ENCODE results near the gene SLC4A4.
"Not testable (repeated sequence)": the region's sequence is repeated elsewhere in the genome, so short reads cannot be mapped to it uniquely, and the experiment has no call there.

SLC4A4 gene

DNA sequence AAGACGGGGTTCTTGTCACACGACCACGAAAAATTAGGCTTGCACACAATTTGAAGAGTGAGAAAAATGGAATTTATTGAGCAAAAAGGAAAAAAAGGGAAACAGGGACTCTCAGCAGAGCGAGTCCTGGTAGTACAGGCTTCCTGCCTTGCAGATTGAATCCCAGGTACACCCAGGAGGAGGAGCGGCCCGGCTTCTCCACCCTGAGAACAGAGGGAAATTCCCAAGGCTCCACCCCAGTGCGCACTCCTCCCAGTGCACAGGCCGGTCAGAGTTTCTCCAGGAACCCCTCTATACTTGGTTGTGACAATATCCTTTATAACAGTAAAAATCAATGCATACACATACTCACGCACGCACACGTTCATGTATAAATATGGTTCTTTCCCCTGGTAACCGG lies 22.0 kb downstream of the SLC4A4 start:
- DNase-seq, result no peak

DNA sequence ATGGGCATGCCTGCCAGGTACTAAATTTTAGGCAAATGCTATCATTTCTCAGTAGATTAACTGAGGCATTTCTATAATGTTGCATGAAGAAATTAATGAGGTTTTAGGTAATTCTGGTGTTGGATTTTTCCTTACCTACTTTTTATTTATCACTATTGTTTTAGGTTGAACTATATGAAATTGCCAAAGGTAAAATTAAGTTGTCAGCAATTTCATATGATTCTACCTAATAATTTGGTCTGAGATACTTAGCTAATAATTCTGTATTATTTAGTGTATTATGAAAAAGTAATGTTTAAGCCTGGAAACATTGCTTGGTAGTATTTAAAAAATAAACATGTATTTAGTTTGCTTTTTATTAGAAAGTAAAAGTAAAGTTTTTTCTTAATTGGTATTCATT lies 22.7 kb downstream of the SLC4A4 start:
- DNase-seq, result no peak

DNA sequence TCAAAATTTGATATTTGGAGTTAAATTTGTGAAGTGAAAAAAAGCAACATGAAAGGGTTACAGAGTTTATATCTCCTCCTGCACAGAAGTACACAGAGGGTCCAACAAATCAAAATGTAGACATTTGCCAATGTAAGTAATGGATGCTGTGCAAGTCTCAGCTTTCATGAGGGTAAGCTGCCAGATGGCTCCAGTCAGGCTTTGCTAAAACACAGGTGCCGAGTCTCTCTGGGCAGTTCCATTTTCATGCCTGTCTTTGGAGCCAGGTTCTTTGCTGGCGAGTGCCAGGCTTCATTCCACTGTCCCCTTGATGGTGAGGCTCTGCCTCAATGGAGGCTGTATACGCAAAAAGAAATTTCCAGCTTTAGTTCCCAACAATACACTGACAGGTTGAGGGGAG lies 27.9 kb downstream of the SLC4A4 start:
- no peak for DNase-seq

DNA sequence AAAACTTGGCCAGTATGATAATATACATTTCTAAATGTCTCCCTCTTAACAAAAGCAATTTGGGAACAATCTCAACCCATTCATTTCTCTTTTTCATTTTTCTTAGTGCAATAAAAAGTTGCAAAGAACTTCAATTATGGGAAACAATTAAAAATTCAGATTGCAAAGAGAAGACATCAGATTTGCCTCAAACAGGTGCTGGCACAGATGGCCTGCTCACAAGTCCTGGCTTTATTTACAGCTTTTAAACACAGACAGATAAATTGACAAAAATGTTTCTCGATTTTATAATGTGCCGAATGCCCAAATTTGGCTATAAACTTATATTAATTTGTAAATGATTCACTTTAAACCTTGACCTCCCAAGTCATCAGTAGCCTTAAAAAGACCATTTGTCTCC lies 28.7 kb downstream of the SLC4A4 start:
- no peak for DNase-seq

DNA sequence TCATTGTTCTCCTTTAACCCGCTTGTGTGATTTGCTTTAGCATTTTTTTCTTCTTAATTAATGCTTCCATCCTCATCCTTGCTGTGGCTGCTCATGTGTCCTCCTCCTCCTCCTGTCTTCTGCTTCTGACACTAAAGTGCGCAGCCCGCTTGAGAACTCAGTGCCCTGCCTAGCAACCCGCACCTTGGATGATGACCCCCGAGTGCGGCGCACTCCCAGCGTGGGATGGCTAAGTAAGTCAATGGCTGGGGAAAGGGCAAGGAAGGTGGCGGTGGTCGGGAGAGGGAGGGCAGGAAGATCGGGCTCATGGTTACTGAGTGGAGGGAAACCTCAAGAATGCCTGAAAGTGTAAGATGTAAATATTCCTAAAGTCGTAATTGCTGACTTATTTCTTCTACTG lies 30.1 kb downstream of the SLC4A4 start:
- DNase-seq, result no peak

DNA sequence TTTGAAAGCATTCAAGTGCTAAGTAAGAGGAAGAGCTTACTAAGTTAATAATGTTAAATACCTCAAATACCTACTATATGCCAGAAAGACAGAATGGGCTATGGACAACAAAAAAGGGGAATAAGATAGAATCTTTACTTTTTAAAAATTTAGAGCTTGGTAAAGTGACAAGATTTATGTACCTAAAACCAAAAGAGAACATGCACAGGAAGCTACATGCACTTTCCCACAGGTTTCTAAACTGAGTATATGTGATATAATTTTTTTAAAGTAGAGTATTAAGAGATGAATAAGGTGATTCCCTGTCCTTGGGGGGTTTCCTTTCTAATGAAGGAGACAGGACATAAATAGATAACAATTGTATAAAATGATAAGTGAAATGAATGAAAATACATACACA lies 30.7 kb downstream of the SLC4A4 start:
- no peak for DNase-seq

DNA sequence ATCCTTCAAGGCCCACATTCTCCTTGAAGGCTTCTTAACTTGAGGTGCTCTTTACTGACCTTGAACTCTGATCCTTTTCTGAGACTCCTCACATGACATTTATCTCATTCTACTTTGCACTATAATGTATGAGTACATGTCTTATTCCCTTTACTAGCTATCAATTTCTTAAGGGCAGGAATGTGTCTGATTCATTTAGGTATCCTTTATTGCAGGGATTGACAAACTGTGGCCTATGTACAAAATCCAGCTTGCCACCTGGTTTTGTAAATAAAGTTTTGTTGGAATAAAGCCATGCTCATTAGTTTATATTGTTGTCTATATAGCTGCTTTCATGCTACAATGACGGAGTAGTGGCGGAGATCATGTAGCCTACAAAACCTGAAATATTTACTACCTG lies 36.7 kb downstream of the SLC4A4 start:
- DNase-seq, result no peak

DNA sequence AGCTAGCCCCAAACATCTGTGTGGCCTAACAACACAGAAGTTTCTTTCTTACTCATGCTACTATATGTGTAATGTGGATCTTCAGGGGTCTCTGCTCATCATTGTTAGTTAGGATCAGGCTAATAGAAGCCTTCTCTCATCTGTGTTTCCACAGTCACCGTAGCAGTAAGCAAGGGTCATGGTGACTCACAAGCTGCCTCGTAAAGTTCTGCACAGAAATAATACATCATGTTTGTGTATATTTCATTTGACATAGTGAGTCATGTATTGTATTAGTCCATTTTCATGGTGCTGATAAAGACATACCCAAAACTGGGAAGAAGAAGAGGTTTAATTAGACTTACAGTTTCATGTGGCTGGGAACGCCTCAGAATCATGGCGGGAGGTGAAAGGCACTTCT lies 38.7 kb downstream of the SLC4A4 start:
- no peak for DNase-seq

DNA sequence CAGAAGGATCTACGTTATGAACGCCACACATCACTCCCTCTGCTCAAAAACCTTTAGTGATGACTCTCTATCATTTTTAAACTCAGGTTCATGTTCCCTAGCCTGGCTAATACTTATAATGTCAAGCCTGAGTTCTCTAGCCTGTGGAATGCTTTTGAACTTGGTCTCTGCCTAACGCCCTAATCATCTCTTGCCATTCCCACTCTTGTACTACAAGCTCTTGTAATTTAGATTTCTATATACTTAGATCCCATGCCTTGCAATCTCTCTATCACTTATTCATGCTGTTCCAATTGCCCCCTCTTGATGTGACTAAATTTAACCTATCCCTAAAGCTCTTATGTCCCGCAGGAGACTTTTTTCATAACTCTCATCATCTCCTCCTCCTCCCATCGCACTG lies 40.3 kb downstream of the SLC4A4 start:
- DNase-seq, result no peak

DNA sequence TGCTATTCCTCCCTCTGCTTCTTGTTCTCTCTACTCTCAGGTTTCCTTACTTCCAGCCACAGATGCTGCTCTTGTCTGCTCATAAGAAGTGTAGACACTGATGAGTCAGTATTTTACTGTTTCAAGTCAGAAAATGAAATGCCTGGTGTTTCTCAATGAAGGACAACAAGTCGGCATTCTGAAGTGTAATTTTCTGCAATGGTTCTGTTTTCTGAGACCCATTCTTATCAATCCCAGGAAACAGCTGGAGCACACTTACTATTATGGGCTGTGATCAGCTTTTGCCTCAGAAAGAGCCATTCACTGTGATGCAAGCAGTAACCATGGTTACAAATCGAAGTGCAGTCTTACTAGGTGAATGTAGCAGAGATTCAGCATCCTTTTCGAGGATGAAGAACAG lies 42.0 kb downstream of the SLC4A4 start:
- no peak for DNase-seq

DNA sequence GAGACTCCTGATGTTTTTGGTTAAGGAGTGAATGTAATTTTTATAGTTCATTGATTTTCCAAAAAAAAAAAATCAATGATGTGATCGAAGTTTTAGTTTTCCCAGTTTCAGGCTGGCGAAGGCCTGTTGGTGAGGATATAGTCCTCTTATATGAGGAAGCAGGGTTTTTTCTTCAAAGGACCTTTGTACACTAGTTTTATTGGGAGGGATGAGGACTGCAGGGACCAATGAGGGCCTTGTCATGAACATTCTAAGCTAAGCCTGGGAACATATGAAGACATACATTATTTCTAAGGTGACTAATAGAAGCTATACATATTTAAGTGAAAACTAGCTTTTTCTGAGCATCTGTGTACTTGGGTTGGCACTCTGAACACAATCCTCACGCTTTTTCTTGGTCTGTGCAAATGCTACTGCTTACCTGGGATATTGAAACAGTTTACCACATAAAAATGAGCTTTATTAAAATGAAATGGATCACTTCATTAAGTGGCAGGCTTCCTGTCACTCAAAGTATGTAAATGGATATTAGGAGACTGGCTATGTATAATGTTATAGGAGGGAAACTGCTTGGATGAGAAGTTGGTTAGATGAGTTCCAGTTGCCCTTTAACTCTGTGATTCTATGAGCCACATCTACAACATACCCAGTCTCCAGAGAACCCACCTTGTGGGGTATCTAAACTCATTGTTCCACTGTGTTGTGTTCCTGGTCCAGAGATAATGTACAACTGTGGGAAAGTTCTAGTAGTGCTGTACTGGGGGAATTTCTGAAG lies 43.5 kb downstream of the SLC4A4 start:
- DNase-seq, result no peak

DNA sequence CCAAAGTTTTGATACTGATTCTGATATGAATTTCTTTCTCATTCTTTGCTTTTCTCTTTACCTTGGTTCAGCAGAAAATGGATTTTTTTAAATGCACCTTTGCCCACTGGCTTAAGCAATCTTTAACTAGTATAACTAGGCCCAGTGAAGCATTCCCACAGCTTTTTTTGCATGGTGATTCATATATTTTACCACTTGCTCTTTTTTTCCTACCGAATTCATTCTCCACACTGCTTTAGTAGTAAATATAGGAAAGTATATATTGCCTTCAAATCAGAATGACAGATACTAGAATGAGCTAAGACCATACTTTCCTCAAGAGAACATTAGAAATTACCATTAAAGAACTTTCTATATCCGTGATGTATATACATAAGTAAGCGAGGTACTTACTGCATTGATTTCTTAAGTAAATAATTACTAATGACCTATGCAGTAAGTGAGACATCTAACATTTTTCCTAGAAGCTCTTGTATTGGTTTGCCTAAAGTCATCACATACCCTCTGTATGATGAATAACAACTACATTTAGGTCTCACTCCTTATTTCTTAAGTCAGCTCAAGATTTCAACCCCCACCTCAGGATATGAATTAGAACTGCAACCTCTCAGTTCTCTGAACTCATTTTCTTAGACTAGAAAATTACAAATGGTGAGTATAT lies 44.2 kb downstream of the SLC4A4 start:
- no peak for DNase-seq

DNA sequence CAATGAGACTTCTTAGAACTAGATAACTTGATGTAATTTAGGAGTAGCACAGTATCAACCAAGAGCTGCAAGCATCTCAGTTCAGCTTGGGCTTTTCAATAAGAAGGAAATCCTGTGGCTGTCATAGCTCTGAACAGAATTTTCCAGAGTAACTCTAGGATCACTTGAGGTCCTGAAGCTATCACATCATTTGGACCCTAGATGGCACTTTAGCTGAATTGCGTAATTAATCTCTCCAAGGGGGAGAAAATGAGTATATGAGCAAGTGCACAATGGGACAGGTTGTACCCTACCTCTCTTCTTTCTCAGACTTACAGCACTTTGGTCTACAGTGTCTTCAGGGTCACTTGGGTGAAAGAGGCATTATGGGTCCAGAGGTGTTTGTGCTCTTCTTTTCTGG lies 45.2 kb downstream of the SLC4A4 start:
- no peak for DNase-seq

DNA sequence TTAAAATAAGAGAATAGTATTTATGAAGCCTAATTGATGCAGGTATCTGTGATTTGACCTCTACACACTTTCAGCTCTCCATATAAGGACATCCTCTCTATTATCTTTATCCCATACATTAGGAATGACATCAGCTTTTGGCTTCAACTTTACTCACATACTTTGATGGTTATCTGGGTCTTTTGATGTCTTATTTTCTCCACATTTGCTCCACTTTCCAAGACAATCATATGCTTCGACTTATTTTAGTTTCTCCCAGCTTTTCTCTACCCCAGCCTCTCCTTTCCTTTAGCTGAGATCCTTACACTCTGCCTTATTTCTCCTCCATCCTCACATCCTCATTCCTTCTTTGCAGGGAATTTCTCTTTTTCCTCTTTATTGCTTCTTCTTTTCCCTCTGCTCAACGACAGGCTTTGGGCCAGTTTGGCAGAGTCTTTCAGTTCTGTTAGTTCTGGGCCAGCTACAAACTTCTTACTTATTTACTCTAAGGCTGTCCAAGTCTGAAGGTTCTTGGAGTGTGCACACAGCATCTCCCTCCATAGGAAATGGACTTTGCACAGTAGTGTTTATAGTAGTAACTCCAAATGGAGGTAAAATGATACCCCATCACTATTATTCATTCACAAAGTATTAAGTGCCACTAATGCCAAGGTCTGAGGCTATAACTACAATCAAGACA lies 50.5 kb downstream of the SLC4A4 start:
- peak; percentile 58 for DNase-seq

DNA sequence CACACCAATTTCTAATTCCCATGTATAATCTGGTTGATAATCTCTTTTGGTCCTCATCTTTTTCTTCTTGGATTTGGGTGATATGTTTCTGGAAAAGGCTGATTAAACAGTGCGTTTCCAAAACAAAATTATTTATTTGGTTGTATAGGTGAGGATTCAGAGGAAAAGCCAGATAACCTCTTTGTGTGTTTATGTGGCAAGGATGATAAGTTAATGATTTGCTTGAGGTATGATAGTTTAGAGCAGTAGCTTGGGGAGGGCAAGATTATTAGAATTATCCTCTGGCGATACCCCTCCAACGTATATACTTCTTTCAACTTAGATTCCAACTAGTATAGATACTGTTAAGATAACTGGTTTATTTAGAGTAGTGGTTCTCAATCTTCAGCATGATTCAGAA lies 53.3 kb downstream of the SLC4A4 start:
- DNase-seq, result no peak

DNA sequence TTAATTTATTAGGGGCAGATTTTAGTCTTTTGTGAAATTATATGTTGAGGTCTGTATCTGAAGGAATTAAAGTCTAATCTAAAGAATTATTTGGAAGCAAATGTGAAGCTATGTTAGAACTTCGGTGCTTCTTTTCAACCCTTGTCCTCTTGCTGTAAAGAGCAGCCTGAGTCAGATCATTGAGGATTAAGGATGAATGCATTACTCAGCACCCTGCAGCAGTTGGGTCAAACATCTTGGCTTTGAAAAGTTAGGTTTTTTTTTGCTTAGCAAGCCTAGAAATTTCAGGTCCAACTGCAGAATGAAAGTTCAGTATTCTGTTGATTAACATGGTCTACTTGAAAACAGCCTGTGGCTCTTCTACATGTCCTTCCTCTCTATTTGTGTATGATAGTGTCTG lies 57.6 kb downstream of the SLC4A4 start:
- no peak for DNase-seq

DNA sequence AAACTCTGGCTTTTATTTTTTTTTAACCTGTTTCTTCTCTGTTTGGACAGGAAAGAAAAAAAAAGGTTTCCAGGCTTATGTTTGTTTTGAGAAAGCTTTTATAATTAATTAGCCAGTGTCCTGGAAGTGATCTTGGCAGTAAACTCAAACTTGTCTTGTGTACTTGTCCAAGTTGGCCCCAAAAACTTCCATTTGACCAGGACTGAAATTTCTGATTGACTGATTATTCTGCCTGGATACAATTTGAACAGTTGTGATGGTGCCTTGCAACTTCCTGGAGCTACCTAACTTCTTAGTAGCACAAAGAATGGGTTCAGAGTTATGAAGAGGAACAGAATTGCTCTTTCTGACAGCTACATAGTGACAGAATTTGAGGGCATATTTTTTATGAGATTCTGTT lies 62.0 kb downstream of the SLC4A4 start:
- DNase-seq, result no peak

DNA sequence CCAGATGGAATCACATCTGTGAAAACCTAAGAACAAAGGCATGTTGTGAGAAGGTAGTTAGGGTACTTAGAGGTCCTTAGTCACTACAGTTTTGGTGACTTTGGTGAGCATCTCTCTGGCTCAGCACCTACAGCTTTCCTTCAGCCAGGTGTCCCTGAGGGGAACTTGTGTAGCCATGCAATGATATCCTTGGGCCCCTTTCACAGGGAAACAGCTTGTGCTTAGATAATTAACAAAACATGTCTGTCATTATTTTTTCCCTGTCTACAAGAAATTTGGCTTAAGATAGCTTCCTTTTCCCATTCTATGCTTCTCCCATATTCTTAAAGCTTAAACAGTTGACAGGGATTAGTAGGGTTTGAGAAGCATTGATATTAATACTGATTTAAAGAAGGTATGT lies 63.8 kb downstream of the SLC4A4 start:
- DNase-seq, result no peak

DNA sequence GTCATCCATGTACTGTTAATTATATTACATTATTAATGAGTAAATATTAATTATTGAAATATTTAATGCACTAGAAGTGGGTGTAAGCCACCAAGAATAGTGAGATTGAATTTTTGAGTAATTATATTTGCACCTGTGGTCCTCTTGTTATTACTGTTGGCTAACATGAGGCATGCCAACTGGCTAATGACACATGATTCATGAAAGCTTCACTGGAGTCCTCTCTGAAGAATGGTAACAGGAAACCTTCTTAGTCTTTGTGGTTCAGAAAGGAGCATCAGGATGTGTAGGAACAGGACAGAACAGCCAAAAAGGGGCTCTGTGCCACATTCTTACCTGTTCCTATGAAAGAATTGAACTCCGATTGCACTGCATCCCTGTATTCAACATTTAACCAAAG lies 65.2 kb downstream of the SLC4A4 start:
- DNase-seq, result no peak

DNA sequence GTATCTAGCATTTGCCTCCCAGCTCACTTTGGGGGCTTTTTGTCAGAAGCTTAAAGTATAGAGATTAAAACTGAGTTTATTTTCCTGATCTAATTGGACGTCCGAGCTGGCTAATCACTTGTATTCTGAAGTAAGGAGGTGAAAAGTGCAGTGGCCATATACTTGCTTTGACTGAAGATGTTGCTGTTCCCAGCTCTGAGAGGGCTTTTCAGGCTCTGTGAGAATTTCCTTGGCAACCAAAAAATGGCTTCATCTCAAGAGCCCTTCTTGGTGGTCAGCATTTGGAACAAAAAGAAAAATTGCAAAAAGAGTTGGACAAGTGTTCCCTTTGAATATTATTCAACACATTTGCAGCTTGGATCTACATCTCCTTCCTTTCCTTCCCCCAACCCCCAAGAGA lies 67.0 kb downstream of the SLC4A4 start:
- no peak for DNase-seq

DNA sequence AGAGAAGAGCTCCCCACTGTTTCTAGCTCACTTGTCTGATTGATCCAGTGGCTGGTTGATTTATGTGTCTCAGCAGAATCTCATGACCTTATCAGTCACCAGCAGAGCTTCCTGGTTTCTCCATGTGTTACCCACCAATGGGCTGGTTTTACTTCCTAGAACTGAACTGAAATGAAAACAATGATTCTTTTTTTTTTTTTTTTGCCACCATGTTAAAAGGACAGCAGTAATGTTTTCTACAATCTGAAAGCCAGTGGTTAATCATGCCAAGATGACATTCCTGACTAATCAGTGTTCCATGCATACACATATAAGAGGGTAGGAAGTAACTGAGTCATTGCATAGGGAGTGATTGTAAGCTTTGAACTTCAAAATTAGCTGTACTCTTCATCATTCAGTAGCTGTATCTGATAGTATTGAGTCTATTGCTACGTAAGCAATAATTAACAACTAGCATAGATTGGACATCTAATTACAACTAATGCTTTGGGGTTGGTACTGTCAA lies 67.7 kb downstream of the SLC4A4 start:
- no peak for DNase-seq

DNA sequence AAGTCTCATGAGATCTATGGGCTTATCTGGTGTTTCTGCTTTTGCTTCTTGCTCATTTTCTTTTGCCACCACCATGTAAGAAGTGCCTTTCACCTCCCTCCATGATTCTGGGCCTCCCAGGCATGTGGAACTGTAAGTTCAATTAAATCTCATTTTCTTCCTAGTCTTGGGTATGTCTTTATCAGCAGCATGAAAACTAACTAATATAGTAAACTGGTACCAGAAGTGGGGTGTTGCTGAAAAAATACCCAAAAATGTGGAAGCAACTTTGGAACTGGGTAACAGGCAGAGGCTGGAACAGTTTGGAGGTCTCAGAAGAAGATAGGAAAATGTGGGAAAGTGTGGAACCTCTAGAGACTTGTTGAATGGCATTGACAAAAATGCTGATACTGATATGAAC lies 70.1 kb downstream of the SLC4A4 start:
- not testable (repeated sequence) for DNase-seq

DNA sequence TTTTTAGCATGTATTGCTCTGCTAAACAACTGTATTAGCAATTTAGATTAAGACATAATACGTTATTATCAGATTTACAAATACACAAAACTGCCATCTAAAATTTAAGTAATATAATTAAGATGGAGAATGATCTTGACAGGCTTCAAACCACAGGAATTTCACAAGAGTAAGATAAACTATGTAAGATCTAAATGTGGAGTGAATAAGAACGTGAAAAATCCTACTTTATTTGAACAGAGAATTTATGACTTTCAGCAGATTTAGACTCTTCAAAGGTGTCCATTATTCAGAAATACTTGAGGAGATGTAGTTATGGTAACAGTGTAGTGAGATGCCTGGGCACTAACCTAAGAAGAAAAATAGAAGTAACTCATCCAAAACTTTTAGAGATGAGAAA lies 73.2 kb downstream of the SLC4A4 start:
- no peak for DNase-seq

DNA sequence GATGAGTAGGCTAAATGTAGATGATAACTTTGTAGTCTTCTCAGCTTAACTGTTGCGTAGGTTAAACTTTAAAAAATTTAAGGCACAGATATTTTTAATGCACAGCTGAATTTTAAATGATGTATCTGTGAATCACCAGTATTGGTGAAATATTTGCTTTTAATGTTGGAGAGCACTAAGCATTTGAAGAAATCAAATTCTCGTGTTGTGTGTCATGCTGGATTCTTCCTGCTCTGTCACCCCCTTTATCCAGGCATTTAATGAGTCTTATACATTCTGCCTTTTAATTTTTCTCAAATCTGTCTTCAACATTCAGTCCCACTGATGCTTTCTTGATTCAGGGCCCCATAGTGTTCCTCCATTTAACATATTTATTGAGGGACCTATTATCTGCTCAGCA lies 76.7 kb downstream of the SLC4A4 start:
- DNase-seq, result no peak

All from left hindlimb (tissue), 1 donor.